OCI-LY7 (cell line): Measurements from ENCODE around the gene MTX3. TPM values are rescaled to one million over a fixed set of nuclear protein-coding genes. Genes with fewer than 3 reads are reported as not detected.
A peak's percentile ranks its signal among the peaks of the same experiment; 100 is the strongest.

Experiments used
- BruUV-seq: library from RNA; stranded (reverse); fragments of 400-500 nt; replicated peaks from 2 replicates; lab custom pipeline; 2021; lab: Mats Ljungman, UMichigan
- CTCF ChIA-PET: fragments of 300-600 bp; sonication (Branson Sonifier 250); formaldehyde crosslinking; loops from one replicate; lab custom pipeline; 2022; ENCODE audit warnings: antibody characterized with exemption; ENCODE audit not compliant: unreplicated experiment; lab: Charles Lee
- POLR2A ChIA-PET: fragments of 300-600 bp; sonication (Branson Sonifier 250); formaldehyde crosslinking; loops from one replicate; lab custom pipeline; 2022; ENCODE audit warnings: antibody characterized with exemption; lab: Charles Lee
- DNase-seq: peaks from one replicate; pipeline ENCODE4 v3.0.0-alpha.2; 2015; ENCODE audit warnings: low spot score
- H2AFZ ChIP-seq: fragments of 200-600 bp; sonication (generic), shearing (Covaris generic); 2 replicates; pipeline ENCODE4 v1.6.1; 2014; ENCODE audit warnings: mild to moderate bottlenecking, antibody characterized with exemption, low read length, moderate library complexity
- H3K27ac ChIP-seq: fragments of 200-600 bp; sonication (generic); 2 replicates; pipeline ENCODE4 v1.5.1; 2014; ENCODE audit warnings: mixed run types, low read depth, mild to moderate bottlenecking, moderate library complexity, low read length, inconsistent platforms; ENCODE audit not compliant: poor library complexity, severe bottlenecking
- H3K36me3 ChIP-seq: fragments of 200-600 bp; sonication (generic); 2 replicates; pipeline ENCODE4 v1.6.1; 2014; ENCODE audit warnings: mild to moderate bottlenecking, antibody characterized with exemption, low read length, moderate library complexity, mixed read lengths; ENCODE audit not compliant: insufficient read depth
- H3K4me1 ChIP-seq: fragments of 200-600 bp; sonication (generic); 2 replicates; pipeline ENCODE4 v1.5.1; 2014; ENCODE audit warnings: mild to moderate bottlenecking, low read length; ENCODE audit not compliant: insufficient read depth, poor library complexity, severe bottlenecking
- H3K4me2 ChIP-seq: fragments of 200-600 bp; sonication (generic); 2 replicates; pipeline ENCODE4 v1.6.1; 2014; ENCODE audit warnings: mild to moderate bottlenecking, low read length
- H3K4me3 ChIP-seq: fragments of 200-600 bp; sonication (generic); 2 replicates; pipeline ENCODE4 v1.5.1; 2014; ENCODE audit warnings: mild to moderate bottlenecking, low read depth, low read length; ENCODE audit not compliant: poor library complexity, severe bottlenecking
- H3K79me2 ChIP-seq: fragments of 200-600 bp; sonication (generic); 2 replicates; pipeline ENCODE4 v1.6.1; 2016; ENCODE audit warnings: low read depth, mild to moderate bottlenecking, low read length, moderate library complexity, mixed read lengths; ENCODE audit not compliant: insufficient read depth
- H3K9me2 ChIP-seq: fragments of 200-600 bp; sonication (generic); 2 replicates; pipeline ENCODE4 v1.6.1; 2016; ENCODE audit warnings: mild to moderate bottlenecking, low read length, mixed read lengths; ENCODE audit not compliant: insufficient read depth
- H3K9me3 ChIP-seq: fragments of 200-600 bp; sonication (generic); 2 replicates; pipeline ENCODE4 v1.6.1; 2014; ENCODE audit warnings: mild to moderate bottlenecking, mixed run types, low read length, mixed read lengths
- H4K20me1 ChIP-seq: fragments of 200-600 bp; sonication (generic); 2 replicates; pipeline ENCODE4 v1.6.1; 2014; ENCODE audit warnings: mild to moderate bottlenecking, antibody characterized with exemption, low read length, moderate library complexity, mixed read lengths; ENCODE audit not compliant: insufficient read depth
- EZH2phosphoT487 ChIP-seq: fragments of 200-600 bp; sonication (generic); IDR thresholded peaks from 2 replicates; pipeline ENCODE4 v1.6.1; 2018; ENCODE audit warnings: low read depth, borderline replicate concordance, mild to moderate bottlenecking, mixed run types, antibody characterized with exemption, low read length, moderate library complexity, mixed read lengths
- intact Hi-C: fragments of 100-400 bp; cut with micrococcal nuclease; formaldehyde crosslinking; loops from one replicate; pipeline ENCODE4 v1.10.0; 2022; ENCODE audit not compliant: unreplicated experiment
- total RNA-seq, 2 experiments: library from RNA; depleted of rRNA in 1 of 2; stranded (reverse); fragments of >200 nt in 1 of 2; shearing (Covaris generic) in 1 of 2; gene quantifications; 2 replicates each; pipeline ENCODE4 v1.2.3, GENCODE V29; 2014 to 2022
- TF ChIP-seq, protein P1 (sequence below): fragments of 200-600 bp; sonication (generic); conservative IDR thresholded peaks from 2 replicates; pipeline ENCODE4 v1.5.1; 2014; ENCODE audit warnings: mild to moderate bottlenecking, antibody characterized with exemption, low read length, moderate library complexity, mixed read lengths

MTX3 gene
- total RNA-seq, 2 experiments from 2014 or later, result 26.0 to 53.6 TPM

- POLR2A ChIA-PET, result interaction anchor here (0.5 to 1.5 kb wide), 3 partner anchors 18 to 507 kb away, joined by 3 to 12 read pairs (median 4); no protein-coding TSS in a partner anchor
- TF ChIP-seq EZH2phosphoT487, result no peak
- TF ChIP-seq, protein P1, sequence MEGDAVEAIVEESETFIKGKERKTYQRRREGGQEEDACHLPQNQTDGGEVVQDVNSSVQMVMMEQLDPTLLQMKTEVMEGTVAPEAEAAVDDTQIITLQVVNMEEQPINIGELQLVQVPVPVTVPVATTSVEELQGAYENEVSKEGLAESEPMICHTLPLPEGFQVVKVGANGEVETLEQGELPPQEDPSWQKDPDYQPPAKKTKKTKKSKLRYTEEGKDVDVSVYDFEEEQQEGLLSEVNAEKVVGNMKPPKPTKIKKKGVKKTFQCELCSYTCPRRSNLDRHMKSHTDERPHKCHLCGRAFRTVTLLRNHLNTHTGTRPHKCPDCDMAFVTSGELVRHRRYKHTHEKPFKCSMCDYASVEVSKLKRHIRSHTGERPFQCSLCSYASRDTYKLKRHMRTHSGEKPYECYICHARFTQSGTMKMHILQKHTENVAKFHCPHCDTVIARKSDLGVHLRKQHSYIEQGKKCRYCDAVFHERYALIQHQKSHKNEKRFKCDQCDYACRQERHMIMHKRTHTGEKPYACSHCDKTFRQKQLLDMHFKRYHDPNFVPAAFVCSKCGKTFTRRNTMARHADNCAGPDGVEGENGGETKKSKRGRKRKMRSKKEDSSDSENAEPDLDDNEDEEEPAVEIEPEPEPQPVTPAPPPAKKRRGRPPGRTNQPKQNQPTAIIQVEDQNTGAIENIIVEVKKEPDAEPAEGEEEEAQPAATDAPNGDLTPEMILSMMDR, result no peak
- no peak overlapping the region for H3K27ac ChIP-seq
- no peaks in the 10 kb centered on the region for H4K20me1 ChIP-seq
- no peak overlapping the region for H3K4me3 ChIP-seq
- no peaks in the 10 kb centered on the region for H3K36me3 ChIP-seq
- peak overlapping the region; percentile 10; the same call in 1 of the 2 replicates for H2AFZ ChIP-seq
- no peak overlapping the region for H3K4me2 ChIP-seq
- DNase-seq, result no peak
- intact Hi-C loops, result no loop called here
- no peaks in the 10 kb centered on the region for H3K79me2 ChIP-seq
- no peaks in the 10 kb centered on the region for H3K9me2 ChIP-seq
- peaks cover 6% of the 10 kb centered on the region for H3K4me1 ChIP-seq
- peaks cover 7% of the 10 kb centered on the region; the same call in 1 of the 2 replicates for H3K9me3 ChIP-seq
- CTCF ChIA-PET, result no interaction called here
- BruUV-seq, result no TSS peak
Measured at GRCh38 chr5:79962575-79963222, 28.4 kb downstream of the MTX3 start.

DNA sequence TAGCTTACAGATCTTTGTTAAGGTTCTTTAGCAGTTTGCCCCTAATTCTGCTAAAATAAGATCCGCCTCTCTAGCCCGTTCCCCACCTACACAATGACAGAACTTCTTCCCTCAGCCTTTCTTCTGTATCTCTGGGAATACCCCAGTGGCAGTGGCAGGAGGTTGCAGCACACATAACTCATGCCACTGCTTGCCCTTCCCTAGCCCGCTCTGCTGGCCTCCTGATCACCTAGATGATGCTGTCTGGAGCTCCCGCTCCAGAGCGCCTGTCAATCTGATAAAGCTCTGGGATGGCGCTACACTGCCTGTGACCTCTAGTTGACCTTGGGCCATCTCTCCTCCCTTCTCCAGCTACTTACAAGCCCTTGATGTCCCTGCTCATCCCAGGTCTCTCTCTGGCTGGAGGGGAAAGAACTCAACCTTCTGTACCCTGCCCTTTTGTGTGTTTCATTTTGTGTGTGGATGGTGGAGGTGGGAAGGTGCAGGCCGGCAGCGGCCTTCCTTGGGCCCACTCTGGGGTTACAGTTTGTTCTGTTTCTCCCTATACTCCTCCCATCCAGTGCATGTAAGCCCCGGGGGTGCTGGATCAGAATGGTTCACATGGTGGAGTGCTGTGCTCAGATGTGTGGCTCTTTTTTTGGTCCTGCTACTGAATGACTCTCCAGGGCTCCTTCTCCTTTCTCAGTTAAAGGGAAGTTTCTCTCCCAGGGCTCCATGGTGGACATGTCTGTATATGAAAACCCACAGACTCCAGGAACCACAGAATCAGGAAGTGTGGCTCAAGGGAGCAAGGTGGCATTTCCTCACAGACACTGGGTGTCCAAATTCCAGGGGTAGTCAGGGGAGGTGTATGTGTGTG is 29.1 kb downstream of the MTX3 start:
- Histone ChIP-seq H3K9me2 (no peaks in the 10 kb centered on the region), H3K36me3 (no peaks in the 10 kb centered on the region), H3K79me2 (no peaks in the 10 kb centered on the region), H3K4me1 (peaks cover 6% of the 10 kb centered on the region), H3K9me3 (peaks cover 7% of the 10 kb centered on the region; the same call in 1 of the 2 replicates), H3K27ac (no peak overlapping the region), H3K4me2 (no peak overlapping the region), H3K4me3 (no peak overlapping the region), H4K20me1 (no peaks in the 10 kb centered on the region), H2AFZ (peak overlapping the region; percentile 10; the same call in 1 of the 2 replicates)
- ChIA-PET POLR2A (interaction anchor here (1.5 kb wide), 1 partner anchor 18 kb away, joined by 12 read pairs; no protein-coding TSS in a partner anchor), CTCF (no interaction called here)
- no TSS peak for BruUV-seq
- TF ChIP-seq EZH2phosphoT487, result no peak
- TF ChIP-seq, protein P1, result no peak
- intact Hi-C loops, result no loop called here
- DNase-seq, result no peak
